ENCODE results near the gene MACROD2.

Gene MACROD2

GRCh38 chr20:16030253-16030652 is 2034.9 kb downstream of the MACROD2 start:
- DNase-seq, result no peak

- no peak for DNase-seq
These were observed 2040.3 kb downstream of the MACROD2 start for GRCh38 chr20:16035576-16035975.

GRCh38 chr20:16036331-16036730 is 2041.0 kb downstream of the MACROD2 start:
- no peak for DNase-seq

- DNase-seq, result no peak
These were observed 2045.4 kb downstream of the MACROD2 start for GRCh38 chr20:16040742-16041141.

GRCh38 chr20:16042731-16043130 is 2047.4 kb downstream of the MACROD2 start:
- DNase-seq, result no peak

GRCh38 chr20:16043931-16044330 is 2048.6 kb downstream of the MACROD2 start:
- no peak for DNase-seq

GRCh38 chr20:16048876-16049275 is 2053.6 kb downstream of the MACROD2 start:
- no peak for DNase-seq

GRCh38 chr20:16049529-16050093 is 2054.3 kb downstream of the MACROD2 start:
- no peak for DNase-seq

GRCh38 chr20:16050366-16050765 is 2055.1 kb downstream of the MACROD2 start:
- no peak for DNase-seq

- no peak for DNase-seq
These were observed 2056.7 kb downstream of the MACROD2 start for GRCh38 chr20:16051968-16052367.

GRCh38 chr20:16052456-16052855 is 2057.1 kb downstream of the MACROD2 start:
- DNase-seq, result no peak

- no peak for DNase-seq
These were observed 2059.7 kb downstream of the MACROD2 start for GRCh38 chr20:16054985-16055384.

- no peak for DNase-seq
These were observed 2062.3 kb downstream of the MACROD2 start for GRCh38 chr20:16057651-16058050.

GRCh38 chr20:16058268-16058667 is 2063.0 kb downstream of the MACROD2 start:
- DNase-seq, result no peak

- no peak for DNase-seq
These were observed 2064.5 kb downstream of the MACROD2 start for GRCh38 chr20:16059841-16060240.

GRCh38 chr20:16061351-16061750 is 2066.0 kb downstream of the MACROD2 start:
- no peak for DNase-seq

GRCh38 chr20:16062661-16063581 is 2067.6 kb downstream of the MACROD2 start:
- no peak for DNase-seq

GRCh38 chr20:16063881-16064280 is 2068.6 kb downstream of the MACROD2 start:
- no peak for DNase-seq

- DNase-seq, result no peak
These were observed 2069.8 kb downstream of the MACROD2 start for GRCh38 chr20:16064989-16065707.

GRCh38 chr20:16066571-16066970 is 2071.3 kb downstream of the MACROD2 start:
- DNase-seq, result no peak

- no peak for DNase-seq
These were observed 2074.2 kb downstream of the MACROD2 start for GRCh38 chr20:16069389-16070010.

- DNase-seq, result no peak
These were observed 2076.9 kb downstream of the MACROD2 start for GRCh38 chr20:16072220-16072619.
